GM21526 (cell line): ENCODE data around the gene ADAM12.
"Not testable (repeated sequence)": the region's sequence is repeated elsewhere in the genome, so short reads cannot be mapped to it uniquely, and the experiment has no call there.

ENCODE experiments used
- ATAC-seq: cut with Tn5 transposase; IDR thresholded peaks from one replicate; pipeline ENCODE4 v1.9.1; 2021; ENCODE audit warnings: moderate library complexity; ENCODE audit not compliant: unreplicated experiment, low FRiP score

The ADAM12 gene

GRCh38 chr10:126407831-126408230 is 19.6 kb upstream of the ADAM12 start:
- ATAC-seq: no peak

GRCh38 chr10:126405239-126405775 is 17.0 kb upstream of the ADAM12 start:
- ATAC-seq: no peak

GRCh38 chr10:126402721-126403695 is 14.7 kb upstream of the ADAM12 start:
- ATAC-seq: no peak

- no peak for ATAC-seq
Measured at GRCh38 chr10:126400641-126401040, 12.4 kb upstream of the ADAM12 start.

- no peak for ATAC-seq
Measured at GRCh38 chr10:126398924-126399323, 10.6 kb upstream of the ADAM12 start.

- no peak for ATAC-seq
Measured at GRCh38 chr10:126398383-126398743, 10.1 kb upstream of the ADAM12 start.

GRCh38 chr10:126397640-126398382 is 9.5 kb upstream of the ADAM12 start:
- no peak for ATAC-seq

- ATAC-seq: no peak
Measured at GRCh38 chr10:126397156-126397555, 8.9 kb upstream of the ADAM12 start.

- no peak for ATAC-seq
Measured at GRCh38 chr10:126394948-126395347, 6.7 kb upstream of the ADAM12 start.

DNA sequence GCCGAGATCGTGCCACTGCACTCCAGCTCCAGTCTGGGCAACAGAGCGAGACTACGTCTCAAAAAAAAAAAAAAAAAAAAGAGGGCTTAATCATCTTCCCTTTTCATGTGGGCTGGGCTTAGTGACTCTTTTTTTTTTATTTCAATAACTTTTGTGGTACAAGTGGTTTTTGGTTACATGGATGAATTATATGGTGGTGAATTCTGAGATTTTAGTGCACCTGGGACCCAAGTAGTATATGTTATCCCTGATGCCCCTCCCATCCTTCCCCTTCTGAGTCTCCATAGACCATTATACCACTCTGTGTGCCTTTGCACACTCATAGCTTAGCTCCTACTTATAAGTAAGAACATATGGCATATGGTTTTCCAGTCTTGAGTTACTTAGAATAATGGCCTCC is 4.8 kb upstream of the ADAM12 start:
- ATAC-seq: no peak

- ATAC-seq: no peak
Measured at GRCh38 chr10:126392469-126392868, 4.2 kb upstream of the ADAM12 start.

GRCh38 chr10:126392068-126392467 is 3.8 kb upstream of the ADAM12 start:
- ATAC-seq: no peak

- ATAC-seq: no peak
Measured at GRCh38 chr10:126391192-126391885, 3.1 kb upstream of the ADAM12 start.

GRCh38 chr10:126390324-126390723 is 2.0 kb upstream of the ADAM12 start:
- ATAC-seq: no peak

- ATAC-seq: no peak
Measured at GRCh38 chr10:126387041-126387921, 996 bp downstream of the ADAM12 start.

- ATAC-seq: no peak
Measured at GRCh38 chr10:126384269-126384873, 3.9 kb downstream of the ADAM12 start.

- ATAC-seq: no peak
Measured at GRCh38 chr10:126380352-126381076, 7.8 kb downstream of the ADAM12 start.

DNA sequence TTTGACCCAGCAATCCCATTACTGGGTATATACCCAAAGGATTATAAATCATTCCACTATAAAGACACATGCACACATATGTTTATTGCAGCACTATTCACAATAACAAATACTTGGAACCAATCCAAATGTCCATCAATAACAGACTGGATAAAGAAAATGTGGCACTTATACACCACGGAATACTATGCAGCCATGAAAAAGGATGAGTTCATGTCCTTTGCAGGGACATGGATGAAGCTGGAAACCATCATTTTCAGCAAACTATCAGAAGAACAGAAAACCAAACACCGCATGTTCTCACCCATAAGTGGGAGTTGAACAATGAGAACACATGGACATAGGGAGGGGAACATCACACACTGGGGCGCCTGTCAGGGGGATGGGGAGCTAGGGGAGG is 9.1 kb downstream of the ADAM12 start:
- ATAC-seq: not testable (repeated sequence)

DNA sequence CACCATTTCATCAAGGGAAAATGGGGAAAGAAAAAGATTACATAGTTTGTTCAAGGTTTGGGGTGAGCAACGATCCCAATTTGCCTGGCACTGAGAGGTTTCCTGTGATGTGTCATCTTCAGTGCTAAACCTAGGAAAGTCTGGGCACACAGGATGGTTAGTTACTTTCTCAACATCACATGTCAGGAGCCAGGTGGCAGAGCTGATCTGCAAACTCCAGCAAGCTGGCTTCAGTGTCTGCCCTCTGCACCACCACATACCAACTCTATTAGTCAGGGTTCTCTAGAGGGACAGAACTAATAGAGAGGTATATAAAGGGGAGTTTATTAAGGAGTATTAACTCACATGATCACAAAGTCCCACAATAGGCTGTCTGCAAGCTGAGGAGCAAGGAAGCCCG is 11.3 kb downstream of the ADAM12 start:
- ATAC-seq: no peak
